CD8-positive, alpha-beta memory T cell (primary cell): ENCODE results near the gene SPN. TPM values are rescaled to one million over a fixed set of nuclear protein-coding genes. Genes with fewer than 3 reads are reported as not detected.

Experiments used
- CTCF ChIA-PET: fragments of 350-600 bp; sonication (Branson Sonifier 250); formaldehyde crosslinking; loops from one replicate; lab custom pipeline; 2021; ENCODE audit warnings: antibody characterized with exemption; lab: Charles Lee
- POLR2A ChIA-PET: fragments of 350-600 bp; sonication (Branson Sonifier 250); formaldehyde crosslinking; loops from one replicate; lab custom pipeline; 2021; ENCODE audit warnings: antibody characterized with exemption; lab: Charles Lee
- DNase-seq, 5 donors: peaks; one replicate each; pipeline versions ENCODE4 v3.0.0 to v3.0.0-alpha.2; 2020 to 2022; ENCODE audit warnings: mixed read lengths in 1 of 5
- H3K27ac ChIP-seq: one replicate; pipeline ENCODE4 v1.7.0; 2013; ENCODE audit warnings: low read depth, mild to moderate bottlenecking, low read length, moderate library complexity
- H3K27me3 ChIP-seq: 2 replicates; pipeline ENCODE4 v1.7.0; 2013; ENCODE audit warnings: low read length, mild to moderate bottlenecking; ENCODE audit not compliant: insufficient read depth, poor library complexity, severe bottlenecking
- H3K36me3 ChIP-seq: 2 replicates; pipeline ENCODE4 v1.7.0; 2013; ENCODE audit warnings: mild to moderate bottlenecking, low read length, moderate library complexity; ENCODE audit not compliant: insufficient read depth
- H3K4me1 ChIP-seq: 2 replicates; pipeline ENCODE4 v1.7.0; 2013; ENCODE audit warnings: mild to moderate bottlenecking, low read length, moderate library complexity; ENCODE audit not compliant: insufficient read depth
- H3K4me3 ChIP-seq: 2 replicates; pipeline ENCODE4 v1.7.0; 2013; ENCODE audit warnings: mild to moderate bottlenecking, low read length
- H3K9me3 ChIP-seq: 2 replicates; pipeline ENCODE4 v1.7.0; 2013; ENCODE audit warnings: mild to moderate bottlenecking, low read length
- H3K27ac Mint-ChIP-seq, 8 donors: one replicate each; pipeline ENCODE4 v1.8.0; 2020 to 2021; ENCODE audit warnings: mixed read lengths in 8 of 8, mild to moderate bottlenecking in 6 of 8, inconsistent platforms in 3 of 8, moderate library complexity in 3 of 8
- H3K27me3 Mint-ChIP-seq, 2 donors: one replicate each; pipeline ENCODE4 v1.8.0; 2020 to 2021; ENCODE audit warnings: mixed read lengths in 2 of 2, mild to moderate bottlenecking in 1 of 2, moderate library complexity in 1 of 2
- H3K36me3 Mint-ChIP-seq, 3 donors: one replicate each; pipeline ENCODE4 v1.8.0; 2020 to 2021; ENCODE audit warnings: mixed read lengths in 3 of 3, inconsistent platforms in 1 of 3, mild to moderate bottlenecking in 1 of 3
- H3K4me1 Mint-ChIP-seq, 3 donors: one replicate each; pipeline ENCODE4 v1.8.0; 2020 to 2021; ENCODE audit warnings: mixed read lengths in 3 of 3, inconsistent platforms in 1 of 3, mild to moderate bottlenecking in 1 of 3
- H3K4me3 Mint-ChIP-seq, 7 donors: one replicate each; pipeline ENCODE4 v1.8.0; 2020 to 2021; ENCODE audit warnings: mixed read lengths in 7 of 7, mild to moderate bottlenecking in 6 of 7, moderate library complexity in 4 of 7, inconsistent platforms in 2 of 7
- H3K9me3 Mint-ChIP-seq, 5 donors: one replicate each; pipeline ENCODE4 v1.8.0; 2020 to 2022; ENCODE audit warnings: mixed read lengths in 5 of 5, mild to moderate bottlenecking in 3 of 5, moderate library complexity in 2 of 5, inconsistent platforms in 1 of 5
- polyA plus RNA-seq: library from polyadenylated mRNA; unstranded; fragments of 300-500 nt; fragmentation: Illumina TruSeq; gene quantifications from one replicate; pipeline ENCODE4 v1.2.3, GENCODE V29; 2021
- total RNA-seq, 2 experiments: library from RNA; stranded (reverse); gene quantifications; one replicate each; pipeline ENCODE4 v1.2.3, GENCODE V29; 2021

The SPN gene
- total and polyA plus RNA-seq, 3 experiments from 2014 or later, result 136 to 255 (median 144) TPM

DNA sequence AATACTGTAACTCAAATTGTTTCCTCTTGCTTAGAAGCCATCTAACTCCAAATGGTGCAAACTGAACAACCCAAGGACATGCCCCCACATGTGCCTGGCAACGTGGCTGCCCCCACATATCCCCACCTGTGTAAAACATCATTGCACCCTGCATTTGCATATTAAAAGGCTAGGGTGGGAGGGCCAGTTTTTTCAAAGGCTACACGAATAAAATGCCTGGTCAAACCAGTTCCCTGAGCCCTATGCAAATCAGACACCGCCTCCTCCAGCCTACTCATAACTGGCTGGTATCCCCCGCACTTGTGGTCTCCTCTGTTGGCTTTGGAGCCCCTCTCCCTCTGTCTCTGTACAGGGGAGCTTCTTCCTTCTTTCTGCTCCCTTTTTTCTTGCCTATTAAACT lies 56.0 kb downstream of the SPN start:
- ChIA-PET CTCF (interaction anchor here (1.0 to 2.7 kb wide), 3 partner anchors 18 to 71 kb away, joined by 3 to 14 read pairs (median 4); partner anchors contain the start of gene KIF22), POLR2A (interaction anchor here (0.6 kb wide), 1 partner anchor 132 kb away, joined by 7 read pairs; no protein-coding TSS in a partner anchor)
- Histone ChIP-seq H3K27me3 (no peaks in the 10 kb centered on the region), H3K4me1 (no peaks in the 10 kb centered on the region), H3K27ac (no peak overlapping the region), H3K4me3 (no peak overlapping the region), H3K9me3 (no peaks in the 10 kb centered on the region), H3K36me3 (no peaks in the 10 kb centered on the region)
- Mint-ChIP-seq H3K4me1 (peaks cover 8 to 14% (median 10%) of the 10 kb centered on the region in 3 donors), H3K36me3 (no peaks in the 10 kb centered on the region), H3K27me3 (peaks cover 0 to 1% of the 10 kb centered on the region in 2 donors), H3K27ac (peak overlapping the region in 1 of 8 donors; percentile 45), H3K9me3 (no peaks in the 10 kb centered on the region), H3K4me3 (no peak overlapping the region)
- DNase-seq, result no peak

Other genes with a start within 250 kb of the SPN start
- 10 to 100 TPM; 10.5 to 15.6 TPM for gene BOLA2, start 208.9 kb upstream of the SPN start, total RNA-seq
- gene BOLA2, start 208.9 kb upstream of the SPN start, polyA plus RNA-seq, result 32.3 TPM
- 10 to 100 TPM; 61.7 to 64.7 TPM for gene SLX1B, start 208.7 kb upstream of the SPN start, total RNA-seq
- gene SLX1B, start 208.7 kb upstream of the SPN start, polyA plus RNA-seq, result 6.3 TPM
- gene SULT1A4, start 203.3 kb upstream of the SPN start, total RNA-seq, result 1 to 10 TPM in 1 of 2 experiments, under 1 TPM in 1; 0.78 to 1.0 TPM
- 1.1 TPM for gene SULT1A4, start 203.3 kb upstream of the SPN start, polyA plus RNA-seq
- 10 to 100 TPM; 52.1 to 55.0 TPM for gene NPIPB12, start 156.8 kb upstream of the SPN start, total RNA-seq
- 8.9 TPM for gene NPIPB12, start 156.8 kb upstream of the SPN start, polyA plus RNA-seq
- gene QPRT, start 15.9 kb downstream of the SPN start, total RNA-seq, result 1 to 10 TPM; 3.0 to 3.5 TPM
- gene QPRT, start 15.9 kb downstream of the SPN start, polyA plus RNA-seq, result 0.74 TPM
- 10 to 100 TPM; 32.3 to 33.3 TPM for gene C16orf54, start 82.7 kb downstream of the SPN start, total RNA-seq
- 45.0 TPM for gene C16orf54, start 82.7 kb downstream of the SPN start, polyA plus RNA-seq
- gene ZG16, start 115.0 kb downstream of the SPN start, total RNA-seq, result not detected
- gene ZG16, start 115.0 kb downstream of the SPN start, polyA plus RNA-seq, result not detected
- 100 to 1,000 TPM; 118 to 131 TPM for gene KIF22, start 127.5 kb downstream of the SPN start, total RNA-seq
- gene KIF22, start 127.5 kb downstream of the SPN start, polyA plus RNA-seq, result 61.2 TPM
- 100 to 1,000 TPM; 455 to 478 TPM for gene MAZ, start 143.3 kb downstream of the SPN start, total RNA-seq
- 85.7 TPM for gene MAZ, start 143.3 kb downstream of the SPN start, polyA plus RNA-seq
- gene PRRT2, start 148.9 kb downstream of the SPN start, total RNA-seq, result 1 to 10 TPM; 1.2 to 1.3 TPM
- gene PRRT2, start 148.9 kb downstream of the SPN start, polyA plus RNA-seq, result 0.18 TPM
- gene PAGR1, start 152.9 kb downstream of the SPN start, total RNA-seq, result 10 to 100 TPM; 41.9 to 44.3 TPM
- 53.1 TPM for gene PAGR1, start 152.9 kb downstream of the SPN start, polyA plus RNA-seq
- 10 to 100 TPM; 54.5 to 55.4 TPM for gene MVP, start 157.2 kb downstream of the SPN start, total RNA-seq
- 155 TPM for gene MVP, start 157.2 kb downstream of the SPN start, polyA plus RNA-seq
- 10 to 100 TPM; 63.9 to 68.4 TPM for gene CDIPT, start 200.0 kb downstream of the SPN start, total RNA-seq
- gene CDIPT, start 200.0 kb downstream of the SPN start, polyA plus RNA-seq, result 109 TPM
- gene SEZ6L2, start 236.3 kb downstream of the SPN start, total RNA-seq, result under 1 TPM; 0.07 to 0.15 TPM
- gene SEZ6L2, start 236.3 kb downstream of the SPN start, polyA plus RNA-seq, result not detected
- gene ASPHD1, start 237.2 kb downstream of the SPN start, total RNA-seq, result 1 to 10 TPM; 1.2 to 1.7 TPM
- not detected for gene ASPHD1, start 237.2 kb downstream of the SPN start, polyA plus RNA-seq